HG03571 (cell line): ENCODE results near the gene COL8A2.

Experiments
- ATAC-seq: cut with Tn5 transposase; IDR thresholded peaks from one replicate; pipeline ENCODE4 v1.9.1; 2021; ENCODE audit not compliant: unreplicated experiment

The COL8A2 gene

GRCh38 chr1:36137226-36137625, 12.2 kb upstream of the COL8A2 start:
- no peak for ATAC-seq

GRCh38 chr1:36136535-36136934, 11.5 kb upstream of the COL8A2 start:
- ATAC-seq: no peak

- ATAC-seq: no peak
Measured at GRCh38 chr1:36135796-36136195, 10.8 kb upstream of the COL8A2 start.

DNA sequence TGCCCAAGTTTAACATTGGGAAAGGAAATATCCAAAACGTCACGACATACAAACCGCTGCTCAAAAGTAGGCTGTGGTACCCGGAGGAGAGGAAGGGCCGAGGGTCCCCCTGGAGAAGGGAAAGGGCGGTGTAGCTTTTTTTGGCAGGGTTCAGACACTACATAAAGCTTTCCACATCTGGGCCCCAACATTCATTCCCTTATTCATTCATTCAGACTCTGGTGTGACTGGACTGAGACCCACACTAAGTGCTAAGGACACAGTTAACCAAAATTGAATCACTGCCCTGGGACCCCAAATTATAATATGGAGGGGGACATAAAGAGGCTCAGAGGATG, 10.3 kb upstream of the COL8A2 start:
- ATAC-seq: no peak

DNA sequence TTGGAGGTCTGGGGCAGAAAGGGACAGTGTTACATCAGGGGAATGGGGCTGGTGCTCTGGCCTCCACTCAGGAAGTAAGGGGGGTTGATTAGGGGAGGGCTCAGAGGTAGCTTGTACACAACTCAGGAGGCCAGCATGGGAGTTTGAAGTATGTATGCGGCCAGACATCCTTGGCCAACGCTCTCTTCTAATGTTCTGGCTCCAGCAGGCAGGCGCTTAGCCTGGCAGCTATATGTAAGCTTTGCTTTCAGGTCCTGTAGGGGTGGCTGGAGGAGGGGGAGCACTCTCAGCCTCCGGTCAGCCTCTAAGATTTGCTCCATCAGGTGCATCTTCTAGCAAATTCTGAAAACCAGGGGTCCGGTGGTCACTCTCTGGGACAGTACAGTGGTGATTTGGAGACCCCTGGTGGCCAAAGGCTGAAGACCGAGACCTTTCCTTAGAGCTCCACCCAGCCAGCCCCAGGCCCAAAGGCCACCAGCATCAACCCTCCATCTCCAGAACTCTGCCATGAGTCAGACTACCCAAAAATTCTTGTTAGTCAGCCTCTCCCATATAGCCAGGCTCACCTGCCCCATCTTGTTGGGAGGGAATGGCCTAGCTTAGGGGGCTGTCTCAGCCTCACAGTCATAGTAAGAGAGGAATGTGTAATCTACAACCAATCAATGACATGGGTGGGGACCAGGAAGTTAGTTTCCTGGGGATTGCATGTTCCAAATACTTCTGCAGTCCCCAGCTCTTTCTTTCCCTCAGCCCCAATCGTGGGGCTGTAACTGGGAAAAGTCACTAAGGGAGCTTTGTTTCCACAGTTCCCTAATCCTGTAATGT, 9.7 kb upstream of the COL8A2 start:
- no peak for ATAC-seq

GRCh38 chr1:36134031-36134430, 9.0 kb upstream of the COL8A2 start:
- ATAC-seq: no peak

DNA sequence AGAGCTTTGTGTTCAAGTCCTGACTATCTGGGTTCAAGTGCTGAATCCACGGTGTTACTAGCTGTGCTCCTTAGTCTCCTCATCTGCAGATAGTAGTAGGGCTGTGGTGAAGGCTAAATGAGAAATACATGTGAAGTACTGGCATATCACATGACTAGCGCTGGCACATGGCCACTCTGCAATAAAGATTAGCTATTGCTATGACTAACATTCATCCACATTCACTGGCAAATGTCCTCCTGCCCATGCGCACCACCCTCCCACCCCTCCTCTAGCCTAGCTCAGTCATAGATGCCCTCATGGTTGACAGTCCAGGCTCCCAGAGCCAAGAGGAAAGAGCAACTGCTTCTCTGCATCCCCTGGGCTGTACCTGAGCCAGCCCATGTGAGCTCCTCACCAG, 8.5 kb upstream of the COL8A2 start:
- ATAC-seq: no peak

GRCh38 chr1:36132029-36132428, 7.0 kb upstream of the COL8A2 start:
- ATAC-seq: no peak

DNA sequence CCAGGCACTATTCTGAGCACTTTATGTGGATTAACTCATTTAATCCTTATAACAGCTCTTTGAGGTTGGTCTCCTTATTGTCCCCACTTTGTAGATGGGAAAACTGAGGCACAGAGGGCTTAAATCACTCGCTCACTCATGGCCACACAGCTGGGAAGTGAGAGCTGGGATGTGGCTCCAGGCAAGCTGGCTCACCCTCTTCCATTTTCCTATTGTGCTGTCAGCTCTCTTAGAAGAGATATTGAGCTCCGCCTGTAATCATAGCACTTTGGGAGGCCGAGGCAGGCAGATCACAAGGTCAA, 3.8 kb upstream of the COL8A2 start:
- ATAC-seq: no peak

- ATAC-seq: no peak
Measured at GRCh38 chr1:36128126-36128904, 3.3 kb upstream of the COL8A2 start.

DNA sequence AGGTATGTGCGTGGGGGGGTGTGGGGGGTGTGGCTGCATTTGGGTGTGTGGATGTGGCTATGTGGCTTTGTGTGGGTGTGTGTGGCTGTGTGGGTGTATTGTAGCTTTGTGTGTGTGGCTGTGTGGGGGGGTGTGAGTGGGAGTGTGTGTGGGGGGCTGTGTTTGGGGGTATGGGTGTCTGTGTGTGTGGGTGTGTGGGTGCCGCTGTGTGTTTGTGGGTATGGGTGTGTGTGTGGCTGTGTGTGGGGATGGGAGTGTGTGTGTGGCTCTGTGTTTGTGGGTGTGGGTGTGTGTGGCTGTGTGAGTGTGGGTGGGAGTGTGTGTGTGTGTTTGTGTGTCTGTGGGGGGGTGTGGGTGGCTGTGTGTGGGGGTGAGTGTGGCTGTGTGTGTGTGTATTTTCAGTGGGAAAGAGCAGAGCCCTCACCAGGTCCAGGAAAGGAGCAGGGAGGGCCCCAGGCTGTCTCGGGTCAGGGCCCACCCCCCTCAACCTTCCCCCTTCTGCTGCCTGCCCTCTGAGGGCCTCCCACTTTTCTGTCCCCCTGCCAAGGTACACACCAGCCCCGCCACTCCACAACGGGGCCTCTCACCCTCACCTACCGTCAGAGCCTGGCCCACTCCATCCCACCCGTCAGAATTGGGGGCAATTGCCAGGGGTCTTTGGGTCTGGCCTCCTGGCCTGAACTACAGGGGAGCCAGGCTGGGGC, 1.9 kb upstream of the COL8A2 start:
- ATAC-seq: no peak

DNA sequence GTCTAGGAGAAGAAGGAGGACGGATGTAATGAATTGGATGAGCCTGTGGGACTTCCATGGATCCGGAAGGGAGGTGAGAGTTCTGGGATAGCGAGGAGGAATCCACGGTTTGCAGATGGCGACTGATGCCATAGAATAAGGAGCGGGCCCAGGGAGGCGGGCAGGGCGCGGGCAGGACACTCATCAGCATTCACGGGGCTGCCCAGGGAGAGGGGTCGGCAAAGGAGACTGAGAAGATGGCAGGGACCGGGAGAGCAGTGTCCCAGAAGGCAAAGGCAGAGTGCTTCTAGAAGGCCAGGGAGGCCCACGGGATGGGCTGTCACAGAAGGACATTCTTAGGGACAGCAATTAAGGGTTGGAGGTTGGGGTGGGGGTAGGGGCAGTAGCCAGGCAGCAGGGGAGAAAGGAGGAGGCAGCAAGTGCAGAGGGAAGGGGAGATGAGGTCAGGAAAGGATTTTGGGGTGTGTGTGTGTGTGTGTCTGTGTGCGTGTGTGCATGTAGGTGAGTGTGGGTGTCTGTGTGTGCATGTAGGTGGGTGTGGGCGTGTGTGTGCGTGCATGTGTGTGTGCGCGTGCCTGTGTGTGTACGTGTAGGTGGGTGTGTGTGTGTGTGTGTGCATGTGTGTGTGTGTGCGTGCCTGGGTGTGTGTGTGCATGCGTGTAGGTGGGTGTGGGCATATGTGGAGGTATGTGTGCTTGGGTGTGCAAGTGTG, 1.1 kb upstream of the COL8A2 start:
- no peak for ATAC-seq

GRCh38 chr1:36124404-36125128, 456 bp downstream of the COL8A2 start:
- ATAC-seq: no peak

DNA sequence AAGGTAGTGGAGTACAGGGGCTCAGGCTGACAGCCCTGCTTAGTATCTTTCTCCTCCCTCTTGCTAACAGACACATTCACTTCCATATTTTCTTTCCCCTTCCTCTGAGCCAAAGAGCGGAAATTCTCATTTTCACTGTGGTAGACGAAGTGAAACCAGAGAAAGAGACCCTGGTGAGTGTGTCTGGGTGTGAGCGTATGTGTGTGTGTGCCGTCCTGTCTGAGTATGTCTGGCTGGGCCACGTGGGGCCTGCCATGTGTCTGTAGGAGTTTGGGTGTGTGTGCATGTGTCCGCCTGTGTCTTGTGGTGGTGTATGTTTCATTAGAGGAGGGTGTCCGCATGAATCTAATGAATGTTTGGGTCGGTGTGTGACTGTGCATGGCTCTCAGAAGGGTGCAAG, 1.7 kb downstream of the COL8A2 start:
- ATAC-seq: no peak

DNA sequence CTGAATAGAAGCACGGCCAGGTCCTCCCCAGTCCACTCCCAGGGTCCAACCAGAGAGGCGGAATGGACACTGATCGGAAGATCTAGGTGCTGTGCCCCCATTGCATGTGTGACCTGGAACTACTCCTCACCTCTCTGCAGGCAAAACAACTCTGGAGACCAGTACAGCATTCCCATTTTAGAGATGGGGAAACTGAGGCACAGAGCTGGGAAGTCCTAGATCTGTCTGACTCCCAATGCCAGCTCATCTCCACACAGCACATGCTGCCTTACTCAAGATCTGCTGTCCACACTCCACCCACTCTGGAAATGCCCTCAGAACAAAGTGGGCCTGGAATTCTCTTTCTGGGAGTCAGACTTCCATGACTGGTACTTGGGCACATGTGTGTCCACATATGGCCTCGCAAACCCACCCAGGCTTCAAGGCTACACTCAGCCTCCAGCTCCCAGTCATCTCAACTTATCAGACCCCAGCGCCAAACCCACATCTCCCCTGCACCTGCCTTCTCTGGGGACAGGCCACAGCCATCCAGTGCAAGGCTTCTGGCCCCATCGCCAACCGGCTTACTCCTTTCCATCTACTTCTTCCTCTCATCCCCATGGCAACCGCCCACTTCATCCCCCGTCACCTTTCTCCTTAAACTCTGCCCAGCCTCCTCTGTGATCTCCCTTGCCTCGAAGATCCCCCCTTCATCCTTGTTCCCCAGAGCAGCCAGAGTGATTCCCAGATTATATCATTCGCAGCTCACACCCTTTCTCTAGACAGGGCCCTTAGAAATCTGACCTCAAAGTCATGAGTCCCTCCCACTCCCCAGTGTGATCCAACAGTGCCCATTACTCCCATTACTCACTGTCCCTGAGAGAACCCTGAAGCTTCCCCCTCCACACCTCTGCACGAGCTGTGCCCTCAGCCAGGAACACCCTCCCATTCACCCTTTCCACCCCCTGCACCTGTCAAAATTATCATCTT, 2.7 kb downstream of the COL8A2 start:
- ATAC-seq: no peak

DNA sequence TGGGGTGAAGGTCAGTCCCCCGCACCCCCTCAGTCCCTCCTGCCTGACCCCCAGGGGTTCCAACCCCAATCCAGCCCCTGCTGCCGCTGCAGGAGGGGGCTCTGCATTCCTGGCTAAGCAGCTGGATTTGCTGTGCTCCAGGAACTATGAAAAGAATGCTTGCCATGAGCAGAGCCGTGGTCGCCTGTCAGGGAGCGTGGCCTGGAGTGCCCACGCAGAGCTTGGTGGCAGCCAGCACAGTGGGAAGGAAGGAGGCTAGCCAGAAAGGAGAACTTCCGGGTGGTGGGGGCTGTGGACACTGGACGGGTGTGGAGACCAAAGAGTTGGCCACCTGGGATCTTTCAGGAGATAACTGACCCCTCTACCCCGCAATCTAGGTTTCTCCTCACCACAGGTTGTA, 5.6 kb downstream of the COL8A2 start:
- ATAC-seq: no peak

DNA sequence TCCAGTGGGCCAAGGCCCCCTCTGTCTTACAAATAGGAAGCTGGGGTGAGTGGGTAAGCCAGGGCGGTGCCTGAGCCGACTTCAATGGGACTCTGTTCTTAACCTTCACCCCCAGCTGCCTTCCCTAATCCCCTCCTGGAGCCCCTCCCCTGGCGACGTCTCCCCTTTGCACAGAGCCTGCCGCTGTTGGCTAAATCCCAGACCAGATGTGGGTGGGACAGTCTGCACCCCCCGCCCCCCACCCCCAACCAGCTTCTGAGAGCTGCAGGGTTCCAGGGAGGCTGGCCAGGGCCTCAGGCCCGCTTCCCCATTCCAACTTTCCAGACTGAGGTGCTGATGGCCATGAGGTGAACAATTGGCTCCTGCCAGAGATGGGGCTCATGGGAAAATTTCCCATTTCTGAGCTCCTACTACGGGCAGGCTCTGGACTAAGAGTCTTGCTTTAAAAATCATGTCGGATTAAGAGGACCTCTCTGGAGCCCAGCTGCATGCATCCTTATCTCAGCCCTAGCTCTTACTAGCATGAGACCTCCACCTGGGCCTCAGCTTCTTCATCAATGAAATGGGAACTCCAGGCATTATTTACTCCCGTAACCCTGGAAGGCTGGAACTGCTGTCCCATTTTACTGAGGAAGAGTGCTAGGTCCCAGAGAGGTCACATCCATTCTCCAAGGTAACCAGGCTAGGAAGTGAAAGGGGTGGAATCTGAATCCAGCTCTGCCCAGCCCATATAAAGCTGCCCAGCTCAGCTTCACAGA, 6.4 kb downstream of the COL8A2 start:
- ATAC-seq: no peak

DNA sequence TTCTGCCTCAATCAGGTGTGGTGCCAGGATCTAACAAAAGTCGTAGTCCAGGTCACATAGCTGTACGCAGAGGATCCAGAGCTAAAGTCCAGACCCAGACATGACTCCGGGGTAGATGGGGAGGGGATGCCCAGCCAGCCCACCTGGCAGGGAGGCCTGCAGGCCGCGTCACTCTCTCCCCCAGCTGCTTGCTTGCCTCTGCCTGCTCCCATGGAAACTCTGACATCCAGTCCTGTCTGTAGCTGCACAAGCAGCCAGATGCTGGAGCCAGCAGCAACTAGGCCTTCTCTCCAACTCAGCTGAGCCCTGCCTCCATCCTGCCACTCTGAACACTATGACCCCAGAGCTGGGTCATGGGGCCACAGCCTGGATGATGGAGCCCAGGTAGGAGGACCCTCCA, 8.1 kb downstream of the COL8A2 start:
- no peak for ATAC-seq

DNA sequence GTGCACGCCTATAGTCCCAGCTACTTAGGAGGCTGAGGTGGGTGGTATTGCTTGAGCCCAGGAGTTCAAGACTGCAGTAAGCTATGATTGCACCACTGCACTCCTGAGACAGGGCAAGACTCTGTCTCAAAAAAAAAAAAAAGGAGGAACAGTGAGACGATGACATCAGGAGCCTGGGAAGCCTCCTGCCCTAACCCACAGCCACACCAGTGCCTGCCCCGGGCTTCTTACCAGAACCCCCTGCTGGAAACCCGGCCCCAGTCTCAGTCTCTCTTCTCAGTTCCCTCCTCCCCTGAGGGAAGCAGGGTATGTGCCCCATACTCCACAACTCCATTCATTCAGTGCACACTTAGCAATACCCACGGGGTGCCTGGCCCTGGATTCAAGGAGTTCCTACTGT, 9.1 kb downstream of the COL8A2 start:
- no peak for ATAC-seq
